ENCODE results near the gene TP53AIP1.
"Not testable (repeated sequence)": the region's sequence is repeated elsewhere in the genome, so short reads cannot be mapped to it uniquely, and the experiment has no call there.

DNA sequence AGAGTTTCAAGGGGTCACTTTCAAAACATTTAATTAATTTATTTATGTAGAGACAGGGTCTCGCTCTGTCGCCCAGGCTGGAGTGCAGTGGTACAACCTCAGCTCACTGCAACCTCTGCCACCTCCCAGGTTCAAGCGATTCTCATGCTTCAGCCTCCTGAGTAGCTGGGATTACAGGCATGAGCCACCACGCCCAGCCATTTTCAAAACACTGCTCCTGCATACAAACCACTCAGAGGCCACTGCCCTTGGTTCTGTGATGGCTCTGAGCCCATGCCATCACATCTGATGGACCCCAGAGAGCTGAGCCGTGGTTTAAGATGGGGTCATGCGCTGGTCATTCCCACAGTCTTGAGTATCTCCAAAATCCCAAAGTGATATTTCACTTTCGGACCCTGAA is 23.0 kb downstream of the TP53AIP1 start:
- not testable (repeated sequence) for TF ChIP-seq YY1 (IDR thresholded peaks at IDR 0.05; ENCODE audit: insufficient read depth, insufficient read length); ZNF274 (IDR thresholded peaks at IDR 0.05; ENCODE audit: low read depth, low read length)

Measured in NT2/D1 (cell line).